NCI-H1694 treated with DMSO at 0.1 percent for 48 hours (cell line): ENCODE data around the gene MFAP5.
"Not testable (repeated sequence)": the region's sequence is repeated elsewhere in the genome, so short reads cannot be mapped to it uniquely, and the experiment has no call there.

Source experiments
- DNase-seq: peaks from one replicate; lab custom pipeline; 2025; lab: John Stamatoyannopoulos, UW

The MFAP5 gene

GRCh38 chr12:8675591-8676036 lies 13.0 kb upstream of the MFAP5 start:
- no peak for DNase-seq

GRCh38 chr12:8672381-8672780 lies 9.8 kb upstream of the MFAP5 start:
- no peak for DNase-seq

GRCh38 chr12:8668441-8668840 lies 5.8 kb upstream of the MFAP5 start:
- no peak for DNase-seq

- DNase-seq, result no peak
These were observed 4.6 kb upstream of the MFAP5 start for GRCh38 chr12:8667270-8667669.

DNA sequence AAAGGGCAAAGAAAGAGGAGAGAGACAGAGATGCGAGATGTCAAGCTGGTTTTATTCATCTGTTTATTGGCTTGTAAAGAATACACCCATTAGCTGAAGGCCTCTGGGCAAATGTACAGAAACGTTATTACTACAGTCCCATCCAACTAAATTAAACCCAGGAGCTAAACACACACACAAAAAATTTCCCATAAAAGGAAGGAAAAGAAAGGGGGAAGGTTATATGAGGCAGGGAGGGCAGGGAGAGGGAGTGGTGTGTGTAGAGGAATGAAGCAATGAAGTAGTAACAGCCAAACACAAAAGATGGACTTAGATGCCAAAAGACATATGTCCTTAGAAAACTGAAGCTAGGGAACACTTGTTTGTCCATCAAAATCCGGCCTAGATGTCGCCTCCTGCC lies 3.1 kb upstream of the MFAP5 start:
- no peak for DNase-seq

- no peak for DNase-seq
These were observed 1.7 kb upstream of the MFAP5 start for GRCh38 chr12:8664228-8664913.

DNA sequence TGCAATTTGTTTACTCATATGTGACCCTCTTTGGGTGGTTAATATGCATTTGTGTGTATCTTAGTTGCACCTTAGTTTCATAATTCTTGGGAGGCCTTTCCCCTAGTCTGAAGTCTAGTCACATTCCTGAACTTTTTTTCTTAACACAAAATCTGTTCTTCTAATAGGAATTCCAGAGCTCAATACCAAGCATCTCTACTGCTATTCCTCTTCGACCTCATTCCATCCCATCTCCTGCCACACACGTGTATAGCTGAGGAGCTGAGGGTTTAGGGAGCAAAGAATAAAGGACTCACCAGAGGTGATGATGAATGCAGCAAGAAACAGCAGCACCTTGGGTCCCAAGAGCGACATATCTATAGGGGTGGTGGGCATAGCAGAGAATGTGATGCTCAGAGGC lies 875 bp downstream of the MFAP5 start:
- DNase-seq, result no peak

- no peak for DNase-seq
These were observed 1.6 kb downstream of the MFAP5 start for GRCh38 chr12:8661016-8661415.

GRCh38 chr12:8658346-8658745 lies 4.3 kb downstream of the MFAP5 start:
- no peak for DNase-seq

- no peak for DNase-seq
These were observed 7.2 kb downstream of the MFAP5 start for GRCh38 chr12:8655421-8655820.

- DNase-seq, result no peak
These were observed 13.9 kb downstream of the MFAP5 start for GRCh38 chr12:8648576-8649205.

DNA sequence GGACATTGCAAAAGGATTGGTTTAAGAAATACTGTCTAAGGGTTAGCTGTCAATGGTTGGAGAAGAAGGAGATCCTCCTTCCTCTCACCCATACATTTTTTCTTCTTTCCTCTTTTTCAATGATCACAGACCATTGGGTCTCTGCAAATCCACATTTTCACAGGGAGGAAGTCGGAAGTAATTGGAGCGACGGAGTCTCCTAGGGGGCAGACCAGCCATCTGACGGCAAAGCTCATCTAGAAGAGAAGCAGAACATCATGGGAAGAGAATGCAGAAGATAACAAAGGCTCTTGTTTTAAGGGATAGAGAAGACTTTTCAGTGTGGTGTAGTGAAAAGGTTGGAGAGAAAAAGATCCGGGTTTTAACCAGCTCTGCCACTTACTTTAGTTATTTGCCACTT lies 14.7 kb downstream of the MFAP5 start:
- no peak for DNase-seq

GRCh38 chr12:8644345-8645248 lies 18.0 kb downstream of the MFAP5 start:
- no peak for DNase-seq

DNA sequence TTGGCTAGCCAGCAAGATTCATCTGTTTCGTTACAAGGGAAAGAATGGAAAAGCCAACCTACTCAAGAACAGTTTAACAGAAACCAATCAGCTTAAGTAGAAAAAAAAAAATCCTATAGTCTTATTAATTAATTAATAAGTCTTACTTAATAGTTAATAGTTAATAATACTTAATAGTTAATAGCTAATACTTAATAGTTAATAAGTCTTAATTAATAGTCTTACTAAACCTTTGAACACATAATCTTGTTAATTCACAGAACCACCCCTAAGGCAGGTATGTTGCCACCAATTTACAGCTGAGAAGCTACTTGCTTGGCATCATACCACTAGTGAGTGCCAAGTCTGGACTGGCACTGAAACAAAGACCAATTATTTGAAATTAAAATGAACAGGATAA lies 19.9 kb downstream of the MFAP5 start:
- DNase-seq, result no peak

- no peak for DNase-seq
These were observed 22.7 kb downstream of the MFAP5 start for GRCh38 chr12:8639936-8640335.

DNA sequence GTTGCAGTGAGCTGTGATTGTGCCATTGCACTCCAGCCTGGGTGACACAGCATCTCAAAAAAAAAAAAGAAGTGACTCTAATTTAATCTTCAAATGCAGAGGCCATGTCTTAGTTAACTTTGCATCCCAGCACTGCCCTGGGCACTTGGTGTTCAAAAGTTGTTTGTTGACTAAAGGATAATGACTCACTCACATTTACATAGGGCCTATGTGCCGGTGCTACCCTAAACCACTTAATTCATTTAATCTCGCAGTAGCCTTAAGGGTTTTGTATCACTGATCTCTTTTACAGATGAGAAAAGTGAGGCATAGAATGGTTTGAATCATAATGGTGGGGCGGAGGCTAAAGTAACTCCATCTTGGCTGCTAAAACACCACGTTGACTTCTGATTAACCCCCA lies 23.7 kb downstream of the MFAP5 start:
- DNase-seq, result no peak

DNA sequence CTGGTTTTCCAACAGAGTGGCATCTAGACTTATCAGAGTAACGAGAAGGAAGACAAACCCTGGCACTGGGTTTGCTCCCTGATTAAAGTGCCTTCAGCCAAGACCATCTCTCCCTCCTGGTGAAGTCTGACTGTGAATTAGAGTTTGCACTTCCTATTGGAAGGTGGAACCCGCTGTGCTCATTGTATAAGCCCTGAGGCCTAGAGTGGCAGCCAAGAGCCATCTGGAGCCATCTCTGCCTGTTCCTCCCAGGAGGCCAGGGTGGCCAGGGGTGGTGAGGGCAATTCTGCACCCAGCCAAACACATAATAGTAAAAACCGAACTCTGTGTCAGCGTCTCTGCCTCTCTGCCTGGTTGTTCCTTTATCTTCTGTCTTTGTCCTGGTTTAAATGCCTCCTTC lies 25.0 kb downstream of the MFAP5 start:
- DNase-seq, result no peak

- no peak for DNase-seq
These were observed 25.4 kb downstream of the MFAP5 start for GRCh38 chr12:8637244-8637643.

GRCh38 chr12:8636581-8636980 lies 26.0 kb downstream of the MFAP5 start:
- no peak for DNase-seq

DNA sequence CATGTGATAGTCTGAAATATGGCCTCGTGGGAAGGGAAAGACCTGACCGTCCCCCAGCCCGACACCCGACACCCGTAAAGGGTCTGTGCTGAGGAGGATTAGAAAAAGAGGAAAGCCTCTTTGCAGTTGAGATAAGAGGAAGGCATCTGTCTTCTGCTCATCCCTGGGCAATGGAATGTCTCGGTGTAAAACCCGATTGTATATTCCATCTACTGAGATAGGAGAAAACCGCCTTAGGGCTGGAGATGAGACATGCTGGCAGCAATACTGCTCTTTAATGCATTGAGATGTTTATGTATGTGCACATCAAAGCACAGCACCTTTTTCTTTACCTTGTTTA lies 26.6 kb downstream of the MFAP5 start:
- DNase-seq, result not testable (repeated sequence)

DNA sequence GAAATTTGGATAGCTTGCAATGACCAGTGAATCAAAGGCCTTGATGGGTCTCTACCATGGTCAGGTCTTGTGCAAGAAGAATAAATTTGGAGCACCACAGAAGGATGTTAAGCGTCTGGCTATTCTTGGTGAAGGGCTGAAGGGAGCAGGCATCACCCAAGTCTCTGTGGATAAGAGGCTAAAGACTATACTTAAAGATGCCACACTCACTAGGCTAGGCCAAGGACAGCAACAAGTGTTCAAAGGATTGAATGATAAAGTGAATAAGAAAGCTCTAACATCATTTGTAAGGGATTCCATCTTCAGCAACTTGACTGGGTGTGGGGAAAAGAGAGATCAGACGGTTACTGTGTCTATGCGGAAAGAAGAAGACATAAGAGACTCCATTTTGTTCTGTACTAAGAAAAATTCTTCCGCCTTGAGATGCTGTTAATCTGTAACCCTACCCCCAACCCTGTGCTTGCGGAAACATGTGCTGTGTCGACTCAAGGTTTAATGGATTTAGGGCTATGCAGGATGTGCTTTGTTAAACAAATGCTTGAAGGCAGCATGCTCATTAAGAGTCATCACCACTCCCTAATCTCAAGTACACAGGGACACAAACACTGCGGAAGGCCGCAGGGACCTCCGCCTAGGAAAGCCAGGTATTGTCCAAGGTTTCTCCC lies 27.2 kb downstream of the MFAP5 start:
- not testable (repeated sequence) for DNase-seq

GRCh38 chr12:8630131-8630530 lies 32.5 kb downstream of the MFAP5 start:
- no peak for DNase-seq
